ENCODE data around the gene FNBP1.
A peak's percentile ranks its signal among the peaks of the same experiment; 100 is the strongest.

The FNBP1 gene

GRCh38 chr9:130042885-130043653 lies at the start of gene FNBP1:
TSS of gene FNBP1 (minus strand) at chr9:130043189. CDS start at chr9:130042975, 214 bp downstream.
- peak; percentile 76 for DNase-seq

GRCh38 chr9:130090915-130091314 lies 47.9 kb upstream of the FNBP1 start:
- no peak for DNase-seq

- no peak for DNase-seq
These were observed 46.2 kb upstream of the FNBP1 start for GRCh38 chr9:130089141-130089540.

- DNase-seq, result no peak
These were observed 45.1 kb upstream of the FNBP1 start for GRCh38 chr9:130088051-130088450.

GRCh38 chr9:130084337-130084736 lies 41.3 kb upstream of the FNBP1 start:
- DNase-seq, result no peak

GRCh38 chr9:130078547-130078946 lies 35.6 kb upstream of the FNBP1 start:
- no peak for DNase-seq

- DNase-seq, result no peak
These were observed 30.4 kb upstream of the FNBP1 start for GRCh38 chr9:130073373-130073772.

GRCh38 chr9:130072515-130073235 lies 29.7 kb upstream of the FNBP1 start:
- DNase-seq, result no peak

- no peak for DNase-seq
These were observed 26.1 kb upstream of the FNBP1 start for GRCh38 chr9:130069048-130069447.

- no peak for DNase-seq
These were observed 21.6 kb upstream of the FNBP1 start for GRCh38 chr9:130064621-130065020.

GRCh38 chr9:130062750-130063149 lies 19.8 kb upstream of the FNBP1 start:
- no peak for DNase-seq

GRCh38 chr9:130060296-130060695 lies 17.3 kb upstream of the FNBP1 start:
- DNase-seq, result no peak

GRCh38 chr9:130058887-130059286 lies 15.9 kb upstream of the FNBP1 start:
- DNase-seq, result no peak

- no peak for DNase-seq
These were observed 15.2 kb upstream of the FNBP1 start for GRCh38 chr9:130058154-130058553.

GRCh38 chr9:130054820-130055219 lies 11.8 kb upstream of the FNBP1 start:
- no peak for DNase-seq

GRCh38 chr9:130054325-130054786 lies 11.4 kb upstream of the FNBP1 start:
- DNase-seq, result no peak

GRCh38 chr9:130053504-130054324 lies 10.7 kb upstream of the FNBP1 start, which contains the start of gene GPR107:
TSS of gene GPR107 (plus strand) at chr9:130053906. CDS start at chr9:130053933, 27 bp downstream.
- DNase-seq, result peak; percentile 74

- no peak for DNase-seq
These were observed 10.1 kb upstream of the FNBP1 start for GRCh38 chr9:130053109-130053503.

- DNase-seq, result no peak
These were observed 8.9 kb upstream of the FNBP1 start for GRCh38 chr9:130051855-130052254.

GRCh38 chr9:130050462-130050861 lies 7.5 kb upstream of the FNBP1 start:
- no peak for DNase-seq

GRCh38 chr9:130049431-130050210 lies 6.6 kb upstream of the FNBP1 start:
- DNase-seq, result no peak

GRCh38 chr9:130045725-130046450 lies 2.9 kb upstream of the FNBP1 start:
- DNase-seq, result no peak

Data from NCI-H774 (cell line).